ENCODE measurements around the gene NAB1.

The NAB1 gene

GRCh38 chr2:190656301-190656700, 7.4 kb downstream of the NAB1 start:
- Histone ChIP-seq H3K9ac (ENCODE audit: low read length) (no peak overlapping the region), H3K9me2 (ENCODE audit: low read depth, low read length) (no peaks in the 10 kb centered on the region), H4K20me1 (ENCODE audit: insufficient read depth, low read length) (no peaks in the 10 kb centered on the region), H3F3A (ENCODE audit: insufficient read depth, low read length) (no peaks in the 10 kb centered on the region), H3K4me3 (ENCODE audit: low read depth, low read length, poor library complexity, severe bottlenecking) (no peak overlapping the region), H3K4me1 (ENCODE audit: insufficient read depth, low read length, severe bottlenecking) (no peaks in the 10 kb centered on the region), H2AFZ (ENCODE audit: low read length) (no peak overlapping the region), H3K9me3 (ENCODE audit: low read length) (no peaks in the 10 kb centered on the region), H3K27me3 (ENCODE audit: insufficient read depth, low read length) (no peaks in the 10 kb centered on the region), H3K79me2 (ENCODE audit: insufficient read depth, low read length) (0 out of 2 replicates have a peak, but pooled peaks cover 1% of the 10 kb centered on the region), H3K4me2 (ENCODE audit: low read length) (no peak overlapping the region), H3K36me3 (ENCODE audit: insufficient read depth, low read length) (peaks cover 4% of the 10 kb centered on the region; the same call in 1 of the 2 replicates), H3K27ac (ENCODE audit: low read depth, low read length, poor library complexity, severe bottlenecking) (no peak overlapping the region)
- no peak for TF ChIP-seq CTCF (IDR thresholded peaks at IDR 0.05; ENCODE audit: low read length)
- no peak for TF ChIP-seq EZH2 (IDR thresholded peaks at IDR 0.05; ENCODE audit: borderline replicate concordance, low read length)

GRCh38 chr2:190657474-190658255, 8.8 kb downstream of the NAB1 start:
- Histone ChIP-seq H4K20me1 (ENCODE audit: insufficient read depth, low read length) (no peaks in the 10 kb centered on the region), H3F3A (ENCODE audit: insufficient read depth, low read length) (no peaks in the 10 kb centered on the region), H3K36me3 (ENCODE audit: insufficient read depth, low read length) (peaks cover 4% of the 10 kb centered on the region; the same call in 1 of the 2 replicates), H3K9me2 (ENCODE audit: low read depth, low read length) (no peaks in the 10 kb centered on the region), H3K4me3 (ENCODE audit: low read depth, low read length, poor library complexity, severe bottlenecking) (no peak overlapping the region), H3K79me2 (ENCODE audit: insufficient read depth, low read length) (no peaks in the 10 kb centered on the region), H3K9me3 (ENCODE audit: low read length) (no peaks in the 10 kb centered on the region), H2AFZ (ENCODE audit: low read length) (no peak overlapping the region), H3K4me2 (ENCODE audit: low read length) (no peak overlapping the region), H3K9ac (ENCODE audit: low read length) (no peak overlapping the region), H3K27ac (ENCODE audit: low read depth, low read length, poor library complexity, severe bottlenecking) (no peak overlapping the region), H3K27me3 (ENCODE audit: insufficient read depth, low read length) (no peaks in the 10 kb centered on the region), H3K4me1 (ENCODE audit: insufficient read depth, low read length, severe bottlenecking) (no peaks in the 10 kb centered on the region)
- TF ChIP-seq CTCF (IDR thresholded peaks at IDR 0.05; ENCODE audit: low read length) = no peak
- TF ChIP-seq EZH2 (IDR thresholded peaks at IDR 0.05; ENCODE audit: borderline replicate concordance, low read length) = no peak

- Histone ChIP-seq H4K20me1 (ENCODE audit: insufficient read depth, low read length) (no peaks in the 10 kb centered on the region), H3K36me3 (ENCODE audit: insufficient read depth, low read length) (peaks cover 11% of the 10 kb centered on the region), H3K4me1 (ENCODE audit: insufficient read depth, low read length, severe bottlenecking) (no peaks in the 10 kb centered on the region), H3K4me3 (ENCODE audit: low read depth, low read length, poor library complexity, severe bottlenecking) (no peak overlapping the region), H2AFZ (ENCODE audit: low read length) (no peak overlapping the region), H3F3A (ENCODE audit: insufficient read depth, low read length) (no peaks in the 10 kb centered on the region), H3K9me2 (ENCODE audit: low read depth, low read length) (no peaks in the 10 kb centered on the region), H3K79me2 (ENCODE audit: insufficient read depth, low read length) (0 out of 2 replicates have a peak, but pooled peaks cover 3% of the 10 kb centered on the region), H3K9ac (ENCODE audit: low read length) (no peak overlapping the region), H3K27ac (ENCODE audit: low read depth, low read length, poor library complexity, severe bottlenecking) (no peak overlapping the region), H3K27me3 (ENCODE audit: insufficient read depth, low read length) (no peaks in the 10 kb centered on the region), H3K4me2 (ENCODE audit: low read length) (no peak overlapping the region), H3K9me3 (ENCODE audit: low read length) (no peaks in the 10 kb centered on the region)
- TF ChIP-seq CTCF (IDR thresholded peaks at IDR 0.05; ENCODE audit: low read length) = no peak
- TF ChIP-seq EZH2 (IDR thresholded peaks at IDR 0.05; ENCODE audit: borderline replicate concordance, low read length) = no peak
Observed at GRCh38 chr2:190659553-190659952, 10.7 kb downstream of the NAB1 start.

All from OCI-LY1 (cell line).